ENCODE results near the gene RAB42. TPM values are rescaled to one million over a fixed set of nuclear protein-coding genes. Genes with fewer than 3 reads are reported as not detected.
"Not testable (repeated sequence)": the region's sequence is repeated elsewhere in the genome, so short reads cannot be mapped to it uniquely, and the experiment has no call there.

RAB42 gene
- total RNA-seq, 2 experiments from 2014 or later, result not detected

DNA sequence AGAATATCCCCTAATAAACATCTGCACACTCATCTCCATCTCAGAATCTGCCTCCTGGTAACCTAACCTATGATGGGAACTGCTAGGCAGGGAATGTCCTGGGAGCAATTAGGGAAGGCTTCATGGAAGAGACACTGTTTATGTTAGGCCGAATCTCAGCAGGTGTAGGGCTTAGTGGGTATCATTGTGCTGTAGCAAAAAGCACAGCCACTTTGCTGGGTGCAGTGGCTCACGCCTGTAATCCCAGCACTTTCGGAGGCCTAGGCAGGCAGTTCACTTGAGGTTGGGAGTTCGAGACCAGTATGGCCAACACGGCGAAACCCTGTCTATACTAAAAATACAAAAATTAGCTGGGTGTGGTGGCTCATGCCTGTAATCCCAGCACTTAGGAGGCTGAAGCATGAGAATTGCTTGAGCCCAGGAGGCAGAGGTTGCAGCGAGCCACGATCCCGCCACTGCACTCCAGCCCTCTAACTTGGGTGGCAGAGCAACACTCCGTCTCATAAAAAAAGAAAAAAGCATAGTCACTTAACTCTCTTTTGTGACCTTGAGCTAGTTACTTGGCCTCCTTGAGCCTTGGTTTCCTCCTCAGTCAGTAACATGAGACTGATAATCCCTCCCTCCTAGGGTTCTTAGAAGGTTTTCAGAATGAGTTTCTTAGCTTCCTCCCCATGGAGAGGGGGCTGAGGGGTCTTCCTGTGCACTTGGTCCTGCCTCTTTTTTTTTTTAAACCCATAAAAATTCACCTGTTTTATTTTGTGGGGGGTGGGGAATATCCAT is 3.5 kb downstream of the RAB42 start:
- Mint-ChIP-seq H3K4me3 (no peak overlapping the region), H3K27me3 (peaks cover 12% of the 10 kb centered on the region), H3K27ac (no peak overlapping the region), H3K4me1 (ENCODE audit: low read depth) (peaks cover 7% of the 10 kb centered on the region), H3K36me3 (ENCODE audit: low read depth) (no peaks in the 10 kb centered on the region), H3K9me3 (no peaks in the 10 kb centered on the region)
- H3K27ac ChIP-seq (ENCODE audit: low read depth in 1 of 2, low read length in 2 of 2), result no peak overlapping the region
- POLR2A ChIA-PET, result interaction anchor here (1.8 kb wide), 1 partner anchor 14 kb away, joined by 6 read pairs; no protein-coding TSS in a partner anchor
- peaks cover 4% of the 10 kb centered on the region for H3K36me3 ChIP-seq (ENCODE audit: insufficient read depth, low read length)
- no peak for DNase-seq
- H3K9me3 ChIP-seq (ENCODE audit: control insufficient read depth in 1 of 2, insufficient read depth in 1 of 2, low read length in 2 of 2), result no peaks in the 10 kb centered on the region
- TF ChIP-seq, protein P1, sequence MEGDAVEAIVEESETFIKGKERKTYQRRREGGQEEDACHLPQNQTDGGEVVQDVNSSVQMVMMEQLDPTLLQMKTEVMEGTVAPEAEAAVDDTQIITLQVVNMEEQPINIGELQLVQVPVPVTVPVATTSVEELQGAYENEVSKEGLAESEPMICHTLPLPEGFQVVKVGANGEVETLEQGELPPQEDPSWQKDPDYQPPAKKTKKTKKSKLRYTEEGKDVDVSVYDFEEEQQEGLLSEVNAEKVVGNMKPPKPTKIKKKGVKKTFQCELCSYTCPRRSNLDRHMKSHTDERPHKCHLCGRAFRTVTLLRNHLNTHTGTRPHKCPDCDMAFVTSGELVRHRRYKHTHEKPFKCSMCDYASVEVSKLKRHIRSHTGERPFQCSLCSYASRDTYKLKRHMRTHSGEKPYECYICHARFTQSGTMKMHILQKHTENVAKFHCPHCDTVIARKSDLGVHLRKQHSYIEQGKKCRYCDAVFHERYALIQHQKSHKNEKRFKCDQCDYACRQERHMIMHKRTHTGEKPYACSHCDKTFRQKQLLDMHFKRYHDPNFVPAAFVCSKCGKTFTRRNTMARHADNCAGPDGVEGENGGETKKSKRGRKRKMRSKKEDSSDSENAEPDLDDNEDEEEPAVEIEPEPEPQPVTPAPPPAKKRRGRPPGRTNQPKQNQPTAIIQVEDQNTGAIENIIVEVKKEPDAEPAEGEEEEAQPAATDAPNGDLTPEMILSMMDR (IDR thresholded peaks at IDR 0.05), result no peak
- CTCF ChIA-PET, result no interaction called here
- intact Hi-C loops (cut with DNase I, micrococcal nuclease), result no loop called here
- peaks cover 0 to 6% of the 10 kb centered on the region in 2 experiments for H3K27me3 ChIP-seq (ENCODE audit: control insufficient read depth in 1 of 2, insufficient read depth in 2 of 2, low read length in 2 of 2)
- H3K4me1 ChIP-seq (ENCODE audit: insufficient read depth, low read length), result peaks cover 11% of the 10 kb centered on the region
- no peak overlapping the region for H3K4me3 ChIP-seq (ENCODE audit: low read length)
- no peak for ATAC-seq (ENCODE audit: poor library complexity)

DNA sequence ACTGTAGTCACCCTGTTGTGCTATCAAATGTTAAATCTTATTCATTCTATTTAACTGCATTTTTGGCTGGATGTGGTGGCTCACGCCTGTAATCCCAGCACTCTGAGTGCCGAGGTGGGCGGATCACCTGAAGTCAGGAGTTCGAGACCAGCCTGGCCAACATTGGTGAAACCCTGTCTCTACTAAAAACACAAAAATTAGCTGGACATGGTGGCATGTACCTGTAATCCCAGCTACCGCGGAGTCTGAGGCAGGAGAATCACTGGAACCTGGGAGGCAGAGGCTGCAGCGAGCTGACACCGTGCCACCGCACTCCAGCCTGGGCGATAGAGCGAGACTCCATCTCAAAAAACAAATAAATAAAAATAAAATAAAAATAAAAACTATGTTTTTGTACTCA is 4.2 kb downstream of the RAB42 start:
- peaks cover 11% of the 10 kb centered on the region for H3K4me1 ChIP-seq (ENCODE audit: insufficient read depth, low read length)
- H3K36me3 Mint-ChIP-seq (ENCODE audit: low read depth); H3K4me1 Mint-ChIP-seq (ENCODE audit: low read depth); H3K36me3 ChIP-seq (ENCODE audit: insufficient read depth, low read length); H3K27ac Mint-ChIP-seq; DNase-seq; H3K27me3 ChIP-seq (ENCODE audit: control insufficient read depth in 1 of 2, insufficient read depth in 2 of 2, low read length in 2 of 2); H3K4me3 Mint-ChIP-seq; H3K9me3 ChIP-seq (ENCODE audit: control insufficient read depth in 1 of 2, insufficient read depth in 1 of 2, low read length in 2 of 2); ATAC-seq (ENCODE audit: poor library complexity); H3K27ac ChIP-seq (ENCODE audit: low read depth in 1 of 2, low read length in 2 of 2); H3K4me3 ChIP-seq (ENCODE audit: low read length); H3K9me3 Mint-ChIP-seq; intact Hi-C loops (cut with DNase I, micrococcal nuclease); CTCF ChIA-PET: not testable (repeated sequence)
- POLR2A ChIA-PET, result interaction anchor here (1.8 kb wide), 1 partner anchor 14 kb away, joined by 6 read pairs; no protein-coding TSS in a partner anchor
- peaks cover 12% of the 10 kb centered on the region for H3K27me3 Mint-ChIP-seq

DNA sequence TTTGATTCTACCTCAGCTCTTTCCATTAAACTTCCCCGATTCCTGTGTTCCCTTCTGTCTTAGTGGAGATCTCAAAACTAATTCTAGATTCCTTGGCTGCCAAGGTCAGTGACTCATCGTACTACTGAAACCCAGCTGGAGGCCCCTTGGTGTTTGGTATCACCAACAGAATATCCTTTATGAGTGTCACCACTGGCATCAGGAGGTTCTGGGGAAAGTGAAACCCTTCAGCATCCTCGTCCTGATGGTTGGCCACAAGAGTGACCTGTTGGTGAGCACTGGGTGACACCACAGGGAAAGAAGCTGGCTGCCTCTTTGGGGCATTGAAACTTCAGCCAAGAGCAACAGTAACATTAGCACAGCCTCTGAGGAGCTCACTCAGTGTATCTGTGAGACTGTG is 9.6 kb downstream of the RAB42 start:
- Mint-ChIP-seq H3K27me3 (no peaks in the 10 kb centered on the region), H3K4me1 (ENCODE audit: low read depth) (no peaks in the 10 kb centered on the region), H3K27ac (no peak overlapping the region), H3K36me3 (ENCODE audit: low read depth) (peaks cover 46% of the 10 kb centered on the region), H3K9me3 (no peaks in the 10 kb centered on the region), H3K4me3 (no peak overlapping the region)
- ATAC-seq (ENCODE audit: poor library complexity) (no peak), DNase-seq (no peak)
- Histone ChIP-seq H3K27me3 (ENCODE audit: control insufficient read depth in 1 of 2, insufficient read depth in 2 of 2, low read length in 2 of 2) (no peaks in the 10 kb centered on the region), H3K36me3 (ENCODE audit: insufficient read depth, low read length) (peaks cover 46% of the 10 kb centered on the region), H3K27ac (ENCODE audit: low read depth in 1 of 2, low read length in 2 of 2) (no peak overlapping the region), H3K4me1 (ENCODE audit: insufficient read depth, low read length) (peaks cover 3% of the 10 kb centered on the region), H3K9me3 (ENCODE audit: control insufficient read depth in 1 of 2, insufficient read depth in 1 of 2, low read length in 2 of 2) (no peaks in the 10 kb centered on the region), H3K4me3 (ENCODE audit: low read length) (no peak overlapping the region)
- intact Hi-C loops (cut with DNase I, micrococcal nuclease), result loop anchor here (2.0 to 5.0 kb wide), 3 partner anchors 84 to 354 kb away; no protein-coding TSS in a partner anchor
- ChIA-PET POLR2A (interaction anchor here (1.5 kb wide), 1 partner anchor 353 kb away, joined by 3 read pairs; no protein-coding TSS in a partner anchor), CTCF (interaction anchor here (1.7 kb wide), 1 partner anchor 11 kb away, joined by 3 read pairs; no protein-coding TSS in a partner anchor)
- TF ChIP-seq, protein P1 (IDR thresholded peaks at IDR 0.05), result no peak
